Activated T-helper 1 cell treated with Interleukin-2 at 50 U/mL for 16 hours (primary cell): ENCODE data around the gene PRG3.
A peak's percentile ranks its signal among the peaks of the same experiment; 100 is the strongest.

Experiments
- DNase-seq: peaks from one replicate; pipeline ENCODE4 v3.0.0-alpha.2; 2020; ENCODE audit warnings: low read depth

The PRG3 gene

DNA sequence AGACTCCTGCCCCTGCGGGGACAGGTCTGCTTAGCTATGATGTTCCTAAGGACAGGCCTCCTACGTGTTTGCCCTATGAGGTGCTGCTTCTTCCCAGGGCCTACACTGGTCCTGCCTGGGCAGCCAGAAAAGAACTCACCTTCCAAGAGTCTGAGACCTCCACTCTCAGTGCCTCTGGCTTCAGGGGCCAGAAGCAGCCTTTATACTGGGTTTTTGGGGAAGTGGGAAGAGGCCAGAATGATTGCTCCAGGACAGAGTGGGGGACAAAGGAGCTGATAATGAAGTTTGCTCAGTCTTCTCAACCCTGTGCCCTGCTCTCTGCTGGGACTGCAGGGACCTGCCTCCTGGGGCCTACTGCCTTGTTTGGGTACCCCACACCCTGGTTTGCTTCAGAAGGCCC is at the start of gene PRG3:
Gene PRG3, minus strand, starts transcription at position 176 of the 400 bp plus-strand sequence. CDS start 442 bp downstream, outside the sequence.
- no peak for DNase-seq

GRCh38 chr11:57429946-57430345 is 49.0 kb upstream of the PRG3 start:
- DNase-seq, result no peak

DNA sequence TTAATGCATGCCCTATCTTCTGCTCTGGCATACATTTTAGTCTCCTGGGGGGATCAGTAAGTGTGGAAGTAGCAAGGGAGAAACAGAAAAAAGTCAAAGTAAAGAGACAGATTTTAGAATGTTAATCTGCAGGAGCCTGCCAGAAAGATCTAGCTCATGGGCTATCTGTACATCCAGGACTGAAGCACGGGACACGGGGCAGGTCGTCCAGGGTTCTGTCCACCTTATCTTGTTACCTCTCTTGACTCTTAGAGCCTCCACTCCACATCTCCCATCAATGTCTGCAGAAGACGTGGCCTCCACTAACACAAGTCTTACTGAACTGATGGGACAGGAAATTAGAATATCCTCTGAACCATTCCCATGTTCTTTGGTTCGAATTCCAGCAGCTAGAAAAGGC is 47.7 kb upstream of the PRG3 start:
- DNase-seq, result no peak

DNA sequence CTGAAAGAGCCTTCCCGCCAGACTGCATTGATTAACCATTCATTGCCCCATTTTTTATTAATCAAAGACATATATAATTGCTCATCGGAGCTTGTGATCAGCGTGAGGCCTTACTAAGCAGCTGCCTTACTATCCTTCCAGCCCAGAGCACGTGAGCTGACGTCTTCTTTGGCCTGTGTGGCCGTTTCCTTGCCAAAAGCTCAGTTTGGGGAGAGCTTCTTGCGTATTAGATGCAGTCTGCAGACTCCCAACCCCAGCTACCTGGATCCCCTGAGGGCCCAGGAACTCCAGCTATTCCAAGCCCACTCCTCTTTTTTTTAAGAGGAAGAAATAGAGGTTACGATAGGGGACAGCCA is 46.8 kb upstream of the PRG3 start:
- no peak for DNase-seq

DNA sequence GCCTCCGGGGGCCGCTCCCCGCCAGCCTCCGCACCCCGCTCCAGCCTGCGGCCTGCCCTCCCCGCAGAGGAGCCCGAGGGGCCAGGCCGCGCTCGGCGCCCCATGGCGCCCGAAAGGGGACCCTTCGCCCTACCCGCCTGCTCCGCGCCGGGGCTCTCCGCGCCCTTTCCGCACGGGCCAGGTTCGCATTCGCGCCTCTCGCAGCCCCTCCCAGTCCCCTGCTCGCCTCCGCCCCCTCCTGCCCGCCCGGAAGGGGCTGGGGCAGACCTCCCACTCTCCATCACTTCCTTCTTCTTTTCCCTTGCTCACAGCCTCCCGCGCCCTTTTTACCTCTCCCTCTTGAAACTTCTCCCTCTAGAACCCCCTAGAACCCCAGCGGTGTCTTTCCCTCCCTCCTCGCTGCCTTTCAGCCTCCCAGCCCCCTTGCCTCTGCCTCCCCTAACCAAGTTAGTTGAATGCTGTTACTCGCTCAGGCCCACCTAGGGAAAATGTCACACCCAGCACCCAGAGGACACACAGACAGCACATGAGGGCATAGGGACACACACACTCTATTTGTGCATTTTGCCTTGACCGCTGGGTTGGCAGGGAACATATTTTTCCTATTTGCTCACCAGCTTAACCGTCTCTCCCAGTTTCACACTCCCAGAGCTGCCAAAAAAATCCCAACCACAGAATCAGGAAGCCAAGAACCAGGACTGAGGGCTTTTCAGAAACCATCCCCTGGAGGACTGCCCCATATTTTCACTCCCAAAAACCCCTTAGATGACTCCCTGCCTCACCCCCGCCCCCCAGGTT is 46.2 kb upstream of the PRG3 start, which contains the start of gene SLC43A3:
Gene SLC43A3, minus strand, starts transcription at position 193 of the 798 bp plus-strand sequence. CDS start 949 bp downstream, outside the sequence.
- DNase-seq, result peak; percentile 53

GRCh38 chr11:57426439-57426928 is 45.5 kb upstream of the PRG3 start:
- DNase-seq, result no peak

- DNase-seq, result no peak
Observed at GRCh38 chr11:57425565-57426438, 44.9 kb upstream of the PRG3 start.

DNA sequence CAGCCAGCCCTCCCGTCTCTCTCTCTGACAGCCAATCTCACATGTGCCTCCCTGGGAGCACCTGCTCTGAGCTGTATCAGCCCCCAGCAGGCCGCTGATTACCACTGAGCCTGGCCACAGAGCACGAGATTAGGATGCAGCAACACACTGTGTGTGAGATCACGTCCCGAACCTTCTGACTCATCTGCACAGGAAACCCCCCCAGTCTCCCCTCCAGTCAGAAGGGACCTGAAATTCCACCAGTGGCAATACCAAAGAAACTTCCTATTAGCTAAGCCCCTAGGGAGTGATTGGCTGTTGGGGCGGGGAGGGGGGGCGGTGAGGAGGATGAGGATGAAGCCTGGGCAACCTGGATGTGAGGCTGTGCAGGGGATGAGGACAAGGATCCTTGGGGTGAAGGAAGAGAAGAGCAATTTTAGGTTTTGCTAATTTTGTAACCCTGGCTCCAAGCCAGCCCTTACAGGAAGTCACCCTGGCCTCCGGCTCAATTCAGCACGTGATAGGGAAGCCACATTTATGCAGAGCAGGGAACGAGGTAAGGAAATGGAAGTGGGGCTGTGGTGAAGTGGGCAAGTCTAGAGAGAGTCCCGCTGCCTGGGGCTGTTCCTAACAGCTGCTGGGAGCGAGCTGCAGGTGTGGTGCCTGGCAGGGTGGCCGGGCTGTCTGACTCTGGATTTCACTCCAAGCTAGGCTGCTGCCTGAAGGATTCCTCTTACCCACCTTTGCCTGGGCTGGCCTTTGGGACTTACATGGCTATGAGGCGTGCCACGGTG is 44.0 kb upstream of the PRG3 start:
- peak; percentile 67 for DNase-seq

- no peak for DNase-seq
Observed at GRCh38 chr11:57424137-57424791, 43.3 kb upstream of the PRG3 start.

DNA sequence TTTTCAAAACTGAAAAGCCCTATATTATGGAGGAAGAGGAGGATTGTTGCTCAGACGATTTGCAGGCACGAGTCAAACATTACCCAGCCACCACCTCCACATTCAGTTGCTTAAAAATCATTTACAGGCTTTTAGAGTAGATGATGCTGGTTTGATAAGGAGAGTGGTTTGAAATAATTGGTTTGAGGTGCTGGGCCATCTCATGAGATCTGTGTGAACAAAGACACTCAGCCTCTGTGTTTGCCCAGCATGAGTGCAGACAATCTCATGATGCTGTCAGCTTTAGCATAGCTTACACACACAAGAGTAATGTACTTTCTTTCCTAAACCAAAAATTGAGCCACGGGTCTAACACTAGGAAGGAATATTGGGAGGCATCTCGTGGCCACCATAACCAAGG is 41.7 kb upstream of the PRG3 start:
- DNase-seq, result no peak

- no peak for DNase-seq
Observed at GRCh38 chr11:57421805-57422204, 40.9 kb upstream of the PRG3 start.

DNA sequence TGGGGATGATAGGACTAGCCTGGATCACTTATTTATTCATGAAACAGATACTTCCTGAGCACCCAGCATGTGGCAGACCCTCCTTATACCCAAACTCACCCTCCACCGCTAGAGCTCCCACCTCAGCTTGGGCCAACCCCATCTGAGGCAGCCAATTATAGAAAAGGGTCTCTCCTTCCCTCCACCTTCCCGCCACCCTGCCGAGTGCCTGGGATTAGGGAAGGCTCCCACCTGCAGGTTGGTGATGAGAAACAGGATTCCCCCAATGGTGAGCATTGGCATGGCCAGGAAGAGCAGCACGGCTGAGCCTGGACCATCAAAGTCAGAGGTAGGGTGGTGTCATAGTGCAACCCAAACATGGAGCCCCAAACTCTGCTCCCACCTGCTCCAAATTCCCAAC is 40.1 kb upstream of the PRG3 start:
- no peak for DNase-seq

DNA sequence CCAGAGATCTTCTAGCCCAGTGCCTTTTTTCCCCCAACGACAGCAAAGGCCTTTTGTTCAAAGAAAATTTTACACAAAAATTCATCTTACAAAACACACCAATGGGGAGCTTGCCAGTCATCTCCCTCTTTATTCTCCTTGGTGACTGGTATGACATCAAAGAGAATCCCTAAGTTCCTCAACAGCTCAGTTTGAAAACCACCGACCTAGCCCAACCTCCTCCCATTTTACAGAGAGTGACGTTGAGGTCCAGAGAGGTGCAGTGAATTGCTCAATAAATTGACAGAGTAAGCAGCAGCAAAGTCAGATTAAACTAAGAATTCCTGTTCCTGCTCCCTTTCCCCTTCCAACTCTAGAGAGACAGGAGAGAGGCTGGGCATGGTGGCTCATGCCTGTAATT is 38.2 kb upstream of the PRG3 start:
- DNase-seq, result no peak

DNA sequence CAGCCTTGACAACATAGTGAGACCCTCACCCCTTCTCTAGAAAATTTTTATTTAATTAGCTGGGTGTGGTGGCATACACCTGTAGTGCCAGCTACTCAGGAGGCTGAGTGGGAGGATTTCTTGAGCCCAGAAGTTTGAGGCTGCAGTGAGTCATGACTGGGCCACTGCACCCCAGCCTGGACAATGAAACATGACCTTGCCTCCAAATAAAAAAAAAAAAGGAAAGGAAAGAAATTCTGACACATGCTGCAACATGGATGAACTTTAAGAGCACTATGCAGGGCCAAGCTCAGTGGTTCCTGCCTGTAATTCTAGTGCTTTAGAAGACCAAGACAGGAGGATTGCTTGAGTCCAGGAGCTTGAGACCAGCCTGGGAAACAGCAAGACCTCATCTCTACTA is 37.2 kb upstream of the PRG3 start:
- no peak for DNase-seq

- DNase-seq, result no peak
Observed at GRCh38 chr11:57417056-57417455, 36.1 kb upstream of the PRG3 start.

- no peak for DNase-seq
Observed at GRCh38 chr11:57416436-57416835, 35.5 kb upstream of the PRG3 start.

GRCh38 chr11:57414612-57415212 is 33.8 kb upstream of the PRG3 start:
- no peak for DNase-seq

- no peak for DNase-seq
Observed at GRCh38 chr11:57413681-57414080, 32.7 kb upstream of the PRG3 start.

GRCh38 chr11:57410287-57410686 is 29.3 kb upstream of the PRG3 start:
- no peak for DNase-seq

DNA sequence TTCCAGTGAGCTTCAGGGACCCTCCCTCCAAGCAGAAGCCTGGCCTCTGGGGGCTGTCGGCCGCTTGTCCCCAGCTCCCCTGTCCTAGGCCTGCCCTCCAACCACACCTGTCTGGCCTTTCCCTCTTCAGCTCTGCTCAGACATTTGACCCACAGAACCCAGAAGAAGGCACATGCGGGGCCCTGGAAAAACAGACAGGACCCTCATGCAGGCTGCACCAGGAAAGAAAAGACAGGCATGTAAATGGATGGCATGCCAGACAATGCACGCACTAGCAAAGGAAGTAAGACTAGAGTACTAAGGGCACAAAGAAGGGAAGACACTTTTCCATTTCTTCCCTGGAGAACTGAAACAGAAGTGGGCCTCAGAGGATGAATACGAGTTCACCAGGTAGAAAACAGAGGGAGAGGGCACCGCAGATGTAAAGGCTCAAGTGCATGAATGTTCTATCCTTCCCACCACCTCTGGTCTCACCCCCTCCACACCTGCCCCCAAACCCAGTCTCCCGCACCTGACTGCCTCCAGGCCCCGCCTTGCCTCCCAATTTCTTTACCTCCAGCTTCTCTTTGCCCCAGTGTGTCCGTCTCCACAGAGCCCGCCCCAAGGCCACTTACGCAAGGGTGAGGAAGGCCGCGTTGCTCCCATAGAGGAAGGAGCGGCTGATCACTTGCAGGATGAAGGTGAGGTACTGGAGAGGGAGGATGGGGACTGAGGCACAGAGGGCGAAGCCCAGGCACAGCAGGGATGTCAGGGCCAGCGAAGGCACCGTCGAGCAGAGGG is 28.6 kb upstream of the PRG3 start:
- DNase-seq, result no peak
